GM21576 (cell line): ENCODE measurements around the gene MAD2L2.

Experiments used
- ATAC-seq: cut with Tn5 transposase; IDR thresholded peaks from one replicate; pipeline ENCODE4 v1.9.1; 2021; ENCODE audit warnings: mild to moderate bottlenecking, moderate library complexity; ENCODE audit not compliant: unreplicated experiment

The MAD2L2 gene

DNA sequence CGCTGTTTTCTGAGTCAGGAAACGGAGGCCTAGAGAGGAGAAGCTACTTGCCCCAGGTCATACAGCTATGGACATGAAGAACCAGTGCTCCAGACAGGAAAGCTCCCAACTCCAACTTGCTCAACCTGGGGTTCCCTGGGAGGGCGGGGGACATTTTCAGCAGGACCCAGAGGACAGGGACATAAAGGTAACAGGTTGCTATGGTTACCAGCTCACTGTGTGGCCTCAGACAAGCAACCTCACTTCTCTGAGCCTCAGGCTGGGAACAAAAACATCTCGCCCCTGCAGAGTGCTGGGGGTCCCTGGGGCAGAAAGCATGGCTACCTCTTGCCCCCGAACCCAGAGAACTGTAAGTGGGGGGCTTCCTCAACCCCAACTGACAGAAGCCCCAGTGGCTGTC, 42.8 kb downstream of the MAD2L2 start:
- no peak for ATAC-seq

GRCh38 chr1:11634365-11635192, 46.4 kb downstream of the MAD2L2 start:
- no peak for ATAC-seq

GRCh38 chr1:11629184-11630016, 51.5 kb downstream of the MAD2L2 start:
- no peak for ATAC-seq

DNA sequence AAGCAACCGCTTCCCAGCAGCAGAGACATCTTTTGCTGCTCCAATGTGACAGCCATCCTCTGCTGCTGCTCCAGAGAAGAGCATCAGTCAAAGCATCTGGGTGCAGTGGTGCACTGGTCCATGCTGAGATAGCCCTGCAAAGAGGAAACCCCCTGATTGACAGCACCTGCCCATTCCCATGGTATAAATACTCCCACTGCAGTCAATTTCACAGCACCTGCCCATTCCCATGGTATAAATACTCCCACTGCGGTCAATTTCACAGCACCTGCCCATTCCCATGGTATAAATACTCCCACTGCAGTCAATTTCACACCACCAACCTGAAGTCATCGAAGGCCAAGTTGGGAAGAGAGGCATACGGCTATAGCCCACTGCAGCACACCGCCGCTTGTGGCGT, 52.2 kb downstream of the MAD2L2 start:
- ATAC-seq = no peak

GRCh38 chr1:11626551-11626950, 54.4 kb downstream of the MAD2L2 start:
- no peak for ATAC-seq
